SK-N-SH (cell line): ENCODE measurements around the gene TAP1. TPM values are rescaled to one million over a fixed set of nuclear protein-coding genes. Genes with fewer than 3 reads are reported as not detected.
"Not testable (repeated sequence)": the region's sequence is repeated elsewhere in the genome, so short reads cannot be mapped to it uniquely, and the experiment has no call there.

Source experiments
- CTCF ChIA-PET: fragments of 300-600, 350-600 bp; formaldehyde crosslinking; extraction: SDS; loops from one replicate; lab custom pipeline; 2021; lab: Yijun Ruan, JAX
- POLR2A ChIA-PET: fragments of 350-600 bp; sonication (Branson Sonifier 250); formaldehyde crosslinking; extraction: SDS; loops from one replicate; lab custom pipeline; 2020; ENCODE audit warnings: antibody characterized with exemption, inconsistent platforms; lab: Yijun Ruan, JAX
- DNase-seq: peaks from one replicate; pipeline ENCODE4 v3.0.0; 2012
- H2AFZ ChIP-seq: fragments of 200-600 bp; sonication (generic); 2 replicates; pipeline ENCODE4 v1.8.1; 2016; ENCODE audit warnings: antibody characterized with exemption, mild to moderate bottlenecking, low read depth
- H3F3A ChIP-seq: fragments of 200-600 bp; sonication (generic); replicated peaks from 2 replicates; pipeline ENCODE3; 2016; ENCODE audit warnings: antibody characterized with exemption, mild to moderate bottlenecking; ENCODE audit not compliant: insufficient read depth
- H3K27ac ChIP-seq, 2 experiments: fragments of 200-500 bp in 1 of 2; fragments of 200-600 bp in 1 of 2; sonication (Bioruptor generic) in 1 of 2; sonication (generic), shearing (Covaris generic) in 1 of 2; 2 replicates each; pipeline versions ENCODE4 v1.5.1 to v1.6.1; 2014 to 2016; ENCODE audit warnings: low read depth in 2 of 2, inconsistent platforms in 1 of 2, low read length in 1 of 2, mild to moderate bottlenecking in 1 of 2, mixed read lengths in 1 of 2
- H3K27me3 ChIP-seq: fragments of 200-600 bp; sonication (generic), shearing (Covaris generic); 2 replicates; pipeline ENCODE4 v1.6.1; 2016; ENCODE audit warnings: mixed run types; ENCODE audit not compliant: insufficient read depth
- H3K36me3 ChIP-seq, 2 experiments: fragments of 200-500 bp in 1 of 2; fragments of 200-600 bp in 1 of 2; sonication (Bioruptor generic) in 1 of 2; sonication (generic) in 1 of 2; replicated peaks in 1 of 2; 2 replicates each; pipeline versions ENCODE3 to v1.5.1; 2014 to 2016; ENCODE audit warnings: low read length in 1 of 2, mild to moderate bottlenecking in 1 of 2; ENCODE audit not compliant: insufficient read depth in 2 of 2, control insufficient read depth in 1 of 2
- H3K4me1 ChIP-seq, 2 experiments: fragments of 200-500 bp in 1 of 2; fragments of 200-600 bp in 1 of 2; sonication (Bioruptor generic) in 1 of 2; sonication (generic), shearing (Covaris generic) in 1 of 2; 2 replicates each; pipeline versions ENCODE4 v1.5.1 to v1.6.1; 2014 to 2016; ENCODE audit warnings: low read depth in 1 of 2, low read length in 1 of 2, mixed run types in 1 of 2; ENCODE audit not compliant: insufficient read depth in 2 of 2, control insufficient read depth in 1 of 2
- H3K4me2 ChIP-seq: fragments of 200-600 bp; sonication (generic), shearing (Covaris generic); 2 replicates; pipeline ENCODE4 v1.6.1; 2017; ENCODE audit warnings: mixed run types
- H3K4me3 ChIP-seq, 2 experiments: fragments of 200-500 bp in 1 of 2; fragments of 200-600 bp in 1 of 2; sonication (Bioruptor generic) in 1 of 2; sonication (generic), shearing (Covaris generic) in 1 of 2; 2 replicates each; pipeline versions ENCODE4 v1.5.1 to v1.8.1; 2014 to 2016; ENCODE audit warnings: low read depth in 2 of 2, inconsistent platforms in 1 of 2, low read length in 1 of 2, mild to moderate bottlenecking in 1 of 2, mixed read lengths in 1 of 2, moderate library complexity in 1 of 2
- H3K79me2 ChIP-seq: fragments of 200-600 bp; sonication (generic); 2 replicates; pipeline ENCODE4 v1.8.1; 2017; ENCODE audit warnings: mild to moderate bottlenecking; ENCODE audit not compliant: insufficient read depth
- H3K9ac ChIP-seq: fragments of 200-600 bp; sonication (generic); 2 replicates; pipeline ENCODE4 v1.6.1; 2017; ENCODE audit warnings: mixed run types
- H3K9me2 ChIP-seq: fragments of 200-600 bp; sonication (generic); 2 replicates; pipeline ENCODE4 v1.6.1; 2017; ENCODE audit warnings: mixed run types
- H3K9me3 ChIP-seq: fragments of 200-600 bp; sonication (generic); 2 replicates; pipeline ENCODE4 v1.6.1; 2017; ENCODE audit warnings: mixed run types, mild to moderate bottlenecking, moderate library complexity
- H4K20me1 ChIP-seq: fragments of 200-600 bp; sonication (generic); 2 replicates; pipeline ENCODE4 v1.6.1; 2017; ENCODE audit warnings: mild to moderate bottlenecking, mixed run types; ENCODE audit not compliant: insufficient read depth
- CHD2 ChIP-seq: fragments of 150-350 bp; IDR thresholded peaks from 2 replicates; pipeline ENCODE4 v1.6.1; 2018; ENCODE audit warnings: low read length; ENCODE audit not compliant: partially characterized antibody
- FOXJ3 ChIP-seq: sonication (generic); formaldehyde crosslinking; IDR thresholded peaks from 2 replicates; pipeline ENCODE4 v1.5.1; 2020; ENCODE audit warnings: mild to moderate bottlenecking, missing genetic modification reagents
- FOXM1 ChIP-seq: IDR thresholded peaks from 2 replicates; pipeline ENCODE4 v1.4.0; 2012; ENCODE audit warnings: low read depth, mild to moderate bottlenecking
- GATA2 ChIP-seq: sonication (generic); formaldehyde crosslinking; IDR thresholded peaks from 2 replicates; pipeline ENCODE4 v1.5.0; 2020; ENCODE audit warnings: mild to moderate bottlenecking, missing genetic modification reagents
- IRF3 ChIP-seq: fragments of 150-350 bp; IDR thresholded peaks from 2 replicates; pipeline ENCODE4 v1.6.1; 2016; ENCODE audit warnings: mild to moderate bottlenecking, low read depth, low read length
- PBX3 ChIP-seq: IDR thresholded peaks from 2 replicates; pipeline ENCODE4; 2012
- RCOR1 ChIP-seq: fragments of 150-350 bp; IDR thresholded peaks from 2 replicates; pipeline ENCODE4 v1.6.1; 2017; ENCODE audit warnings: antibody characterized with exemption, low read length
- RXRA ChIP-seq: IDR thresholded peaks from 2 replicates; pipeline ENCODE4 v1.4.0; 2012; ENCODE audit warnings: low read depth, mild to moderate bottlenecking, borderline replicate concordance
- TAF1 ChIP-seq: IDR thresholded peaks from 2 replicates; pipeline ENCODE4 v1.6.1; 2012; ENCODE audit warnings: low read depth, mild to moderate bottlenecking, low read length, moderate library complexity, borderline replicate concordance
- TEAD4 ChIP-seq: IDR thresholded peaks from 2 replicates; pipeline ENCODE4 v1.4.0; 2012; ENCODE audit warnings: mild to moderate bottlenecking, borderline replicate concordance; ENCODE audit not compliant: insufficient read depth
- USF2 ChIP-seq: fragments of 150-350 bp; IDR thresholded peaks from 2 replicates; pipeline ENCODE4 v1.6.1; 2017; ENCODE audit warnings: antibody characterized with exemption, low read length, low read depth, borderline replicate concordance
- WGBS: methylation state at CpG from one replicate; pipeline ENCODE4 v1.1.6; 2017; ENCODE audit warnings: low lambda C conversion rate; 5-methylcytosine and 5-hydroxymethylcytosine counted together
- polyA plus RNA-seq, 3 experiments: library from polyadenylated mRNA; depleted of rRNA; stranded (reverse); fragments of >200 nt; gene quantifications; 2 replicates each; pipeline ENCODE4 v1.2.3, GENCODE V29; 2012

TAP1 gene
- polyA plus RNA-seq, 1 of the 3 experiments (the other 2 are of a cell fraction) = 31.1 TPM

GRCh38 chr6:32883789-32884188, 30.3 kb upstream of the TAP1 start:
- no peak overlapping the region for H3K27ac ChIP-seq
- ChIA-PET CTCF (interaction anchor here (0.6 to 1.9 kb wide), 6 partner anchors 50 to 102 kb away, joined by 3 to 7 read pairs (median 4); no protein-coding TSS in a partner anchor), POLR2A (no interaction called here)
- no peak overlapping the region for H2AFZ ChIP-seq
- no peak overlapping the region for H3K4me3 ChIP-seq
- no peaks in the 10 kb centered on the region for H3K9me3 ChIP-seq
- no peak for DNase-seq
- TF ChIP-seq CHD2 = no peak
- no peak for TF ChIP-seq GATA2 (CRISPR knock-in tag)
- no peak for TF ChIP-seq USF2
- TF ChIP-seq FOXJ3 (CRISPR knock-in tag) = no peak
- TF ChIP-seq TAF1 = no peak
- peaks cover 0 to 4% of the 10 kb centered on the region in 2 experiments for H3K36me3 ChIP-seq
- H3K9ac ChIP-seq = no peak overlapping the region
- no peaks in the 10 kb centered on the region for H3K79me2 ChIP-seq
- WGBS = 7% methylated on average over 5 of the region's 5 CpGs
- peaks cover 14% of the 10 kb centered on the region for H3F3A ChIP-seq
- no peaks in the 10 kb centered on the region for H4K20me1 ChIP-seq
- no peak overlapping the region for H3K4me2 ChIP-seq
- H3K4me1 ChIP-seq = peaks cover 0 to 8% of the 10 kb centered on the region in 2 experiments; a peak in 1 of 4 replicates
- no peaks in the 10 kb centered on the region for H3K9me2 ChIP-seq
- H3K27me3 ChIP-seq = peaks cover 34% of the 10 kb centered on the region

GRCh38 chr6:32882879-32883250, 29.4 kb upstream of the TAP1 start:
- Histone ChIP-seq H3K4me3 (no peak overlapping the region), H3K9ac (no peak overlapping the region), H3K36me3 (peaks cover 0 to 4% of the 10 kb centered on the region in 2 experiments), H3K4me2 (no peak overlapping the region), H3F3A (peaks cover 14% of the 10 kb centered on the region), H3K9me2 (no peaks in the 10 kb centered on the region), H3K4me1 (peaks cover 0 to 8% of the 10 kb centered on the region in 2 experiments; a peak in 1 of 4 replicates), H4K20me1 (no peaks in the 10 kb centered on the region), H3K9me3 (no peaks in the 10 kb centered on the region)
- CTCF ChIA-PET = interaction anchor here (1.0 to 2.7 kb wide), 7 partner anchors 11 to 102 kb away, joined by 3 to 11 read pairs (median 6); partner anchors contain the start of genes BRD2 and TAP2
- no peak for DNase-seq
- TF ChIP-seq IRF3 = no peak
- TF ChIP-seq TEAD4 = no peak
- TF ChIP-seq RXRA = no peak
- no peak for TF ChIP-seq FOXM1
- TF ChIP-seq RCOR1 = no peak
- TF ChIP-seq PBX3 = no peak
- TF ChIP-seq, all 33 proteins: peak for 0
- H2AFZ ChIP-seq = no peak overlapping the region
- no peaks in the 10 kb centered on the region for H3K79me2 ChIP-seq
- peaks cover 42% of the 10 kb centered on the region for H3K27me3 ChIP-seq
- POLR2A ChIA-PET = no interaction called here
- 7% methylated on average over 1 of the region's 1 CpG for WGBS
- H3K27ac ChIP-seq = no peak overlapping the region

GRCh38 chr6:32880962-32881361, 27.5 kb upstream of the TAP1 start:
- peaks cover 42% of the 10 kb centered on the region for H3K27me3 ChIP-seq
- CTCF ChIA-PET = interaction anchor here (0.9 to 4.0 kb wide), 8 partner anchors 9 to 104 kb away, joined by 3 to 32 read pairs (median 6); partner anchors contain the start of genes HLA-DMA and TAP2
- H3K9ac ChIP-seq, H3K9me2 ChIP-seq, H3K4me3 ChIP-seq, H3K4me2 ChIP-seq, H3K36me3 ChIP-seq, H4K20me1 ChIP-seq, H3K4me1 ChIP-seq, POLR2A ChIA-PET, H3K27ac ChIP-seq, H3K9me3 ChIP-seq, H2AFZ ChIP-seq, H3F3A ChIP-seq, H3K79me2 ChIP-seq, DNase-seq: not testable (repeated sequence)
- WGBS = 22% methylated on average over 3 of the region's 3 CpGs
